Endodermal cell (in vitro differentiated cells): Measurements from ENCODE around the gene CDC27. TPM values are rescaled to one million over a fixed set of nuclear protein-coding genes. Genes with fewer than 3 reads are reported as not detected.

ENCODE experiments used
- DNase-seq: peaks from one replicate; pipeline ENCODE4 v3.0.0-alpha.2; 2017
- H3K27ac ChIP-seq: 2 replicates; pipeline ENCODE4 v1.5.1; 2013; ENCODE audit warnings: mild to moderate bottlenecking, low read depth, low read length, moderate library complexity
- H3K27me3 ChIP-seq: 2 replicates; pipeline ENCODE4 v1.6.1; 2013; ENCODE audit warnings: mild to moderate bottlenecking, low read length, moderate library complexity; ENCODE audit not compliant: insufficient read depth, control insufficient read depth, poor library complexity, severe bottlenecking
- H3K36me3 ChIP-seq: 2 replicates; pipeline ENCODE4 v1.7.0; 2013; ENCODE audit warnings: mild to moderate bottlenecking, low read length, moderate library complexity; ENCODE audit not compliant: control insufficient read depth, insufficient read depth
- H3K4me1 ChIP-seq: one replicate; pipeline ENCODE4 v1.7.0; 2013; ENCODE audit warnings: low read length; ENCODE audit not compliant: control insufficient read depth, insufficient read depth
- H3K4me3 ChIP-seq: 2 replicates; pipeline ENCODE4 v1.5.1; 2013; ENCODE audit warnings: mild to moderate bottlenecking, low read length, moderate library complexity
- H3K9ac ChIP-seq: 2 replicates; pipeline ENCODE4 v1.6.1; 2013; ENCODE audit warnings: mild to moderate bottlenecking, low read length, moderate library complexity; ENCODE audit not compliant: poor library complexity, severe bottlenecking; ENCODE audit errors: extremely low read depth
- H3K9me3 ChIP-seq: 2 replicates; pipeline ENCODE4 v1.6.1; 2013; ENCODE audit warnings: mild to moderate bottlenecking, low read length, moderate library complexity; ENCODE audit not compliant: control insufficient read depth
- H3K27ac Mint-ChIP-seq: 2 replicates; pipeline ENCODE4 v1.8.0; 2020; ENCODE audit warnings: mixed read lengths
- H3K27me3 Mint-ChIP-seq: 2 replicates; pipeline ENCODE4 v1.8.0; 2021; ENCODE audit warnings: mild to moderate bottlenecking, mixed read lengths; ENCODE audit not compliant: insufficient read depth
- H3K36me3 Mint-ChIP-seq: 2 replicates; pipeline ENCODE4 v1.8.0; 2020; ENCODE audit warnings: low read depth, mixed read lengths
- H3K4me1 Mint-ChIP-seq: 2 replicates; pipeline ENCODE4 v1.8.0; 2020; ENCODE audit warnings: mixed read lengths
- H3K4me3 Mint-ChIP-seq: 2 replicates; pipeline ENCODE4 v1.8.0; 2020; ENCODE audit warnings: mild to moderate bottlenecking, moderate library complexity, mixed read lengths
- H3K9me3 Mint-ChIP-seq: 2 replicates; pipeline ENCODE4 v1.8.0; 2020; ENCODE audit warnings: mild to moderate bottlenecking, mixed read lengths
- WGBS, 2 experiments: methylation state at CpG; one replicate each; pipeline versions ENCODE4 v1.1.5 to v1.1.7; 2013; ENCODE audit warnings: missing lambda C conversion rate in 2 of 2, mixed read lengths in 1 of 2; ENCODE audit not compliant: insufficient coverage in 1 of 2, insufficient read length in 1 of 2; 5-methylcytosine and 5-hydroxymethylcytosine counted together
- total RNA-seq, 2 donors: library from RNA; stranded (reverse); fragmentation: NEBNext Ultra II Directional in 1 of 2; extraction: Animal tissue kit (Norgen Biotek cat#: 25700) in 1 of 2; gene quantifications; 2 replicates in 1 of 2; 3 replicates in 1 of 2; pipeline ENCODE4 v1.2.1, GENCODE V29; 2021
- TF ChIP-seq, protein P1 (sequence below): fragments of 200-600 bp; sonication (generic); conservative IDR thresholded peaks from 2 replicates; pipeline ENCODE4 v1.5.0; 2021; ENCODE audit warnings: antibody characterized with exemption, mild to moderate bottlenecking

CDC27 gene
- total RNA-seq, 2 donors from 2014 or later = 72.1 to 108 TPM

DNA sequence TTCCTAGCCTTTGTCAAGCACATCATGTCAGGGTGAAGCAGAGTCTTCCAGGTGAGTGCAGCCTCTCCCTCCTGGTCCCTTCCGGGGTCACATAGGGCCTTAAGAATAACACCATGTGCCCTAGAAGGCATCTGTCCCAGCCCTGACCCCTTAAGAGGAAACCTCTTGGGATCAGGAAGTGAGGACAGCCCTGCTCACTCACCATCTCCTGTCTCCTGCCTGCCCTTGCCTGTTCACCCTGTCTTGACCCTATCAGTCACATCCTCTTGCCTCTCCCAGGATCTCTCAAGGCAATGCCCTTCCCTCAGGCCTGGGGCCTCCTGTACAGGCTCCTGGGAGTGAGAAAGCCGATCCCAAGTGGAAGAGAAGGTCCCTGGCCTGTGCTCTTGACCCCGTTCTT, 33.9 kb upstream of the CDC27 start:
- Mint-ChIP-seq H3K9me3 (peaks cover 19% of the 10 kb centered on the region), H3K36me3 (peaks cover 10% of the 10 kb centered on the region), H3K4me3 (no peak overlapping the region), H3K27ac (no peak overlapping the region), H3K4me1 (peaks cover 28% of the 10 kb centered on the region), H3K27me3 (peaks cover 31% of the 10 kb centered on the region)
- no peaks in the 10 kb centered on the region for H3K27me3 ChIP-seq
- H3K27ac ChIP-seq = no peak overlapping the region
- TF ChIP-seq, protein P1, sequence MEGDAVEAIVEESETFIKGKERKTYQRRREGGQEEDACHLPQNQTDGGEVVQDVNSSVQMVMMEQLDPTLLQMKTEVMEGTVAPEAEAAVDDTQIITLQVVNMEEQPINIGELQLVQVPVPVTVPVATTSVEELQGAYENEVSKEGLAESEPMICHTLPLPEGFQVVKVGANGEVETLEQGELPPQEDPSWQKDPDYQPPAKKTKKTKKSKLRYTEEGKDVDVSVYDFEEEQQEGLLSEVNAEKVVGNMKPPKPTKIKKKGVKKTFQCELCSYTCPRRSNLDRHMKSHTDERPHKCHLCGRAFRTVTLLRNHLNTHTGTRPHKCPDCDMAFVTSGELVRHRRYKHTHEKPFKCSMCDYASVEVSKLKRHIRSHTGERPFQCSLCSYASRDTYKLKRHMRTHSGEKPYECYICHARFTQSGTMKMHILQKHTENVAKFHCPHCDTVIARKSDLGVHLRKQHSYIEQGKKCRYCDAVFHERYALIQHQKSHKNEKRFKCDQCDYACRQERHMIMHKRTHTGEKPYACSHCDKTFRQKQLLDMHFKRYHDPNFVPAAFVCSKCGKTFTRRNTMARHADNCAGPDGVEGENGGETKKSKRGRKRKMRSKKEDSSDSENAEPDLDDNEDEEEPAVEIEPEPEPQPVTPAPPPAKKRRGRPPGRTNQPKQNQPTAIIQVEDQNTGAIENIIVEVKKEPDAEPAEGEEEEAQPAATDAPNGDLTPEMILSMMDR = no peak
- no peak for DNase-seq
- 86 to 87% methylated on average over 2 to 3 of the region's 3 CpGs for WGBS, 2 experiments
- peaks cover 19% of the 10 kb centered on the region for H3K4me1 ChIP-seq
- peaks cover 24% of the 10 kb centered on the region for H3K36me3 ChIP-seq
- H3K9ac ChIP-seq = no peak overlapping the region
- H3K9me3 ChIP-seq = peaks cover 17% of the 10 kb centered on the region
- H3K4me3 ChIP-seq = no peak overlapping the region

DNA sequence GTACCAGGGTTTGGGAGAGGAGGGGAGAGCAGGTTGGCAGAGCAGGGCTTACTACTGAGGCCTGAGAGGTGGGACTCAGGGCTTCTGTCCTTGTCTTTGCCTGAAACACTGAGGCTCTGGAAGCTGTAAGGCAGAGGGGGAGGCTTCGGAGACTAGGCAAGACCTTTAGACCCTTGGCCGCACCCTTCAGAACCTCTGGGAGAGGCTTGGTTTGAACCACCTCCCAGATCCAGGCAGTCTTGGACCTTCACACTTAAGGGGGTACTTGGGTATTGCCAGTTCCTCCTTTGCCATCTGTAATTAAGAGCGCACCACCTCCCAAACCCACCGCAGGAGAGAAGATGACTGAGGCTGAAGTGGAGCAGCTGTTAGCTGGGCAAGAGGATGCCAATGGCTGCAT, 33.0 kb upstream of the CDC27 start:
- TF ChIP-seq, protein P1 = no peak
- Histone ChIP-seq H3K9me3 (peaks cover 17% of the 10 kb centered on the region), H3K36me3 (peaks cover 24% of the 10 kb centered on the region), H3K27me3 (no peaks in the 10 kb centered on the region), H3K27ac (no peak overlapping the region), H3K4me1 (peaks cover 19% of the 10 kb centered on the region), H3K9ac (no peak overlapping the region), H3K4me3 (no peak overlapping the region)
- peaks cover 29% of the 10 kb centered on the region for H3K27me3 Mint-ChIP-seq
- WGBS, 2 experiments = 96% methylated on average over 4 of the region's 4 CpGs; no CpG with 5 or more reads in 1 of the 2 experiments
- H3K4me3 Mint-ChIP-seq = no peak overlapping the region
- peaks cover 10% of the 10 kb centered on the region for H3K36me3 Mint-ChIP-seq
- DNase-seq = no peak
- peaks cover 28% of the 10 kb centered on the region for H3K4me1 Mint-ChIP-seq
- H3K9me3 Mint-ChIP-seq = peaks cover 19% of the 10 kb centered on the region
- no peak overlapping the region for H3K27ac Mint-ChIP-seq

DNA sequence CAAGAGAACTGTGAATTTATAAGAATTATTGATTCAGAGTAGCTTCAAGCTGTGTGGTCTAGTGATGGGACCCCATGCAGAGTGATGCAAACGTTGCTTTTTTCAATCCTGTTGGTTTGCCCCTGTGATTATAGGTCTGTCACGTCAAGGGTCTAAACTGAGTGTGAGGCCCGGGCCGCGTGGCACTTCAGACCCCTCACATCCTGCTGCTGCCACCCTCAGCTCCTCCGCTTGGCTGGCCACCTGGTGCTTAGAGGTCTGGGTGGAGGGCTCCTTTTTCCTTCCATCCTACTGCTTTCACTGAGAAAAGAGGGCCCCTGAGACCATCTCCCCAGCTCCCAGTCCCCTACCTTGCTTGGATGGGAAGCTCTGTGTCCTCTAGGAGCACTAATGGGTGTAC, 32.1 kb upstream of the CDC27 start:
- no peak for DNase-seq
- Histone ChIP-seq H3K9ac (no peak overlapping the region), H3K4me3 (no peak overlapping the region), H3K4me1 (peaks cover 19% of the 10 kb centered on the region), H3K27ac (no peak overlapping the region), H3K27me3 (no peaks in the 10 kb centered on the region), H3K36me3 (peaks cover 24% of the 10 kb centered on the region), H3K9me3 (peaks cover 17% of the 10 kb centered on the region)
- Mint-ChIP-seq H3K36me3 (peaks cover 10% of the 10 kb centered on the region), H3K27me3 (peaks cover 26% of the 10 kb centered on the region), H3K4me1 (peaks cover 28% of the 10 kb centered on the region), H3K27ac (no peak overlapping the region), H3K4me3 (no peak overlapping the region), H3K9me3 (peaks cover 19% of the 10 kb centered on the region)
- 65 to 78% methylated on average over 4 to 6 of the region's 6 CpGs for WGBS, 2 experiments
- TF ChIP-seq, protein P1 = no peak
